GOT3 (cell line): ENCODE measurements around the gene DIAPH3.

Experiments used
- DNase-seq: peaks from one replicate; lab custom pipeline; 2025; ENCODE audit warnings: mixed read lengths; lab: John Stamatoyannopoulos, UW

The DIAPH3 gene

DNA sequence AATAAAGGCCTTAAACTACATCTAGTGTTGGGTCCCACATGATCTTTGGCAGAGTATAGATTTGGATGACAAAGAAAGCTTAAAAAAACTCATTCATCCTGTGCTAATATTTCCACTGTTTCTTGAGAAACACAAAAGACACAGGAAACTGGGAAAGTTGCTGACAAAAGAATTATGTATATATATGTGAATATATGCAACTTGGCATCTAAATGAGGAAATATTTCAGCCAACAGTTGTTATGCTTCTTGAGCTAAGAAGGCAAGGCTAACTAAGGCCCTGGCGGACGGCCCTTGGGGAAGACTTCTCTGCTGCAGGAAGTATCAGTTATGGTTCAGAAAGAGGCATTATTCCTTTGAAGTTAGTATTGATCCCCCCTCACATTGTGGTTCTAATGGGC is 491.8 kb downstream of the DIAPH3 start:
- no peak for DNase-seq

DNA sequence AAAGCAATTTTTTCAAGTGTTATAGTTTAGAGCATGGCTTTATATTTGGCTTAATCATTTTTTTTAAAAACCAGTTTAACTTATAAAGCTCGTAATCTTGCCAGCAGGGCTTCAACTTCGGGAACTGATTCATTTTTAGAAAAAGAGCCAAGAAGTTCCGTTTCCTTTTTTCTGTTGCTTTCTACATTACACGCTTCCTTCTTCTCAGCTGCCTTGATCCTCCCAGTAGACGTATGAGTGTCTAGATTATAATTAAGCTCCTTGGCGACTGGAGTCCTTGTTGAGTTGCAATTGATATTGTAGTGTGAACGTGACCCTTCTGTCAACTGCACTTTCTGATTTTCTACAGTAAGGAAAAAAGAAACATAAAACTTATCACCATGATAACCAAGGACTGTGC is 497.2 kb downstream of the DIAPH3 start:
- DNase-seq = no peak

DNA sequence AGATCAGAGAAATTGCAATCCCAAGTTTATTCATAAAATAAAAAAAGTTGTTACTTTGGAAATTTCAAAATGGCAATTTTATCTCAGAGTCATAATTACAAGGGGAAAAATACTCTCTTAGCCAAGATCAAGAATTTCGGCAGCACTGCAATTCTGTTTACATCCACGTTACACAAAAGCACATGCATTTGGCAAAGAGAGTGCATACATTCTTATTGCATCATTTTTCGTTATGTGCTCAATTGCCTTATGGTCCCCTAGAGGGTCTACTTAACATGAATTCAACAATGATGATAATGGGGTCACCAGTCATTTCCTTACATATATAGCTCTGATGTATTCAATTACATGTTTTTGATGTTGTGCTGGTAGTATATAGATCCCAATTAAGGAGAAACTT is 498.0 kb downstream of the DIAPH3 start:
- DNase-seq = no peak

DNA sequence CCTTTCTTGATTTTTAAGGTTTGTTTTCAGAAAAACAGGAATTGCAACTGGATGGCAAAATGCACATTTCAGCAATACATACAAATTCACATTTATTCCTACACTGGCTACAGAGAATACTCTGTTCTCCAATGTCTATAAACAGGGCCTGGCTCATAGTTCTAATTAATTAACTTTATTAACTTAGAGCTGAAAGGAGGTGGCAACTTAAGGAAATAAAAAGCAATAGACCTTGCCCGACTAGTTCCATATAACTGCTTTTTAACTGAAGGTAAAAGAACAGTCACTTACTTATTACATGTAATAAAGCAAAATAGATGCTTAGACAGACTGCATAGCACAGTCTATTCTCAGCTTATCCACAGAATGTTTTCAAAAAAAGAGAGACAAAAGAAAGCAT is 498.5 kb downstream of the DIAPH3 start:
- no peak for DNase-seq

DNA sequence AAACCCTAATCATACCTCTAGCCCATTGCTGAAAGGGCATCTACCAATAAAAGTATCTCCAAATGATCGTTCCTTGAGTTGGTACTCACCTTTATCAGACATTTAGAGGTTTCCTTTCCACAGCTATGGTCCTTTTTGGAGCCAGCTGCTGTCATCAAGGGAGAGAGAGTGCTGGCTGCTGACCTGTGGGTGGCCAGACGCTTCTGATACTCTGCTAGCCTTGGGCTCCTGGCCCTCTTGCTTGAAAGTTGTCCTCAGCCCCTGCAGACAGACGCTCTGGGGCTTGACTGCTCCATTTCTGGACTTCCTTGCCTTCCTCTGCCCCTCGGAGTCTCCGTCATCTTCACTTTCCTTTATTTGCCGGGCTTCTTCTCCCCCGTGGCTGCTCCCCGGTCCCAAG is 499.1 kb downstream of the DIAPH3 start:
- DNase-seq = no peak

DNA sequence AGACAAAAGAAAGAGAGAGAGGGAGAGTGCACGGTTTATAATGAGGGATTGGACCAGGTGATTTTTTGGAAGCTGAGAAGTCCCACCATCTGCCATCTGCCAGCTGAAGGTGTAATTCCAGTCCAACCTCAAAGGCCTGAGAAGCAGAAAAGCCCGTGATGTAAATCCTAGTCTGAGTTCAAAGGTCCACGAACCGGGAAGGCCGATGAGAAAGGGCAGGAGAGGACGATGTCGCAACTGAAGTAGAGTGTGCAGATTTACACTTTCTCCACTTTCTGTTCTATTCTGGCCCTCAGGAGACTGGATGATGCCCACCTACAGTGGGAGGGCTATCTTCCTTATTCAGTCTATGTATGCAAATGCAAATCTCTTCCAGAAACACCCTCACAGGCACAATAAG is 500.0 kb downstream of the DIAPH3 start:
- DNase-seq = no peak

DNA sequence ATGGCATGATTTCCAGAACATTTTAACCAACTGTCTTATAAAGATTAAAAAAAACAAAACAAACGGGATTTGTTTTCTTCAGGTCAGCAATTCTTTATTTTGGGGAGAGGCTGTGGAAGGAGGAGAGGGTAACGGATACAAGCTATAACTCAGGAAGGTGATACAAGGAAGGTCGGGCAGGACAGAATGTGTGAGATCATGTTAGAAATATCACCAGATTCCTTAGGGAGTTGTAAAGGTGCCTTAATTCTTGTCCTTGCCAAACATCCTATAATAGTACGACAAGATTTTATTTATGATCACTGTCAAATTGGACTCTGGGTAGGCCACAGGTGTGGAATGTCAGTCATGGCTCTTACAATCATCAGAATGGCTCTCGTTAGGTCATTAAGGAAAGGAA is 503.1 kb downstream of the DIAPH3 start:
- DNase-seq = no peak

DNA sequence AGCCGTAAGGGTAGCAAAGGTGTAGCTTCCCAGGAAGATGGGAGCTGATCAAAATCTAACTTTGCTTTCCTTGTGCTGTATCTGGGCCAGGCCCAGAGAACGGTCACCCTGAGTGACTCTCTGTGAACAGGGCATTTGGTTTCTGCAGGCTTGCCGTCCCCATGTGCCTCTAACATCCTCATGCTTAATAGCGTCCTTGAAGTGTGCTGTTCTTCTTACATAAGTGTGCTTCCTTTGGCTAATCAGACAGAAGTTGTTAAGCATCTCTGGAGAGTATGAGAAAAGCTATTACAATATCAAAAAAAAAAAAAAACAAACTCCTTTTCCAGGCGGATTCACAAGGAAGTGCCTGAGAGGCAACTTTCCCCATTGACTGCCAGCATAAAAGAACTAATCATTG is 503.7 kb downstream of the DIAPH3 start:
- DNase-seq = no peak

DNA sequence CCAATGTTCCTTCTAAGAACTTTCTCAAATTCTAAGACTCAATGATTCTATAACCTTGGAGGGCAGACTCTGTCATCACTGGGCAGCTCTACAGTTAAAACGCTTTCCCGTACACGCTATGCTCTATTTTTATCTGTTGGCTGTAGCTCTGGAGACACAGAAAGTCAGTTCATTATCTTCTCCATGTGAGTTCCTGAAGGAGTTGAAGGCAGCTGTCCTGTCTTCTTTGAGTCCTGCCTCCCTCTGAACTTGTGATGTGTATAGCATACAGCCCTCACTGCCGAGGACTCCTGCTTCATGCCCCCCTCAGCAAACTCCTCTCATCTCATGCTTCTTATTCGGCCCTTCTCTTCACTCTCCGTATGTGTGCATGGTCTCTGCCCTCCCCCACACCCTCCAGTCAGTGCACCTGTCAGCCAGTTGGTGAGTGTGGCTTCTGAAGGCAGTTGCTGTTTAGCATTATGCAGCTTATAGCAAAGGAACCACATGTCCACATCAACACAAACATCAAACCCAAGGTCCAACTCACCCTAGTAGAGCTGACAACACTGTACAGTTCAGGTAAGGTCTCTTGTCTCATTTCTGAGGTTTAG is 504.9 kb downstream of the DIAPH3 start:
- DNase-seq = no peak

DNA sequence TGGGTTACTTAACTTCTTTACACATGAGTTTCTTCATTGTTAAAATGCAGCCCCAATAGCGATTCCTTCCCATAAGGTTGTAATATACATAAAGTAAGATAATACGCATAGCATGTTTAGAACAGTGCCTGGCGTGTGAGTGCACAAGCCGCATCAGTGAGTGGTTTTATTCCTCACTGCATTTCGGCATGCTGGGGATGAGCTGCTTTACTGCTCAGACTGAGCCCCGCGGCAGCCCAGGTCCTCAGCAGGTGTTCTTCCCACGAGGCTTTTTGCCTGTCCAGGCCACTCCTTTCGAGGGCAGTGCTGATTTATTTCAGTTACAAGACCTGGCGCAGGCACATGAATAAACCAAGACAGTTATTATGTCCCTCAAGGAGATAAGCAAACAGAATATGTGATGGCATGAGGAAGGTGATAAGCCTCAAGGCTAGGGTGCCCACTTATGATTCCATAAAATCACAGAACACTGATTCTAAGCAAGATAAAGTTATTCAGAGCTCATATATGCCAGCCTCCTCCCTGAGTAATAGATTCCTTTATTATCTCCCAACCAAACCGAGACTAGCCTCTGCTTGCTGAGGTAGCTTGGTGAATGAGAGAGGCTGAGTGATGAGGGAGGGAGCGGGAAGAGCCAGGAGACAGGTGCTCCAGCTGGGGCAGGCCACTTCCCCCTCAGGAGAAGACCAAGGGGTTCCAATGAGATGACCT is 505.5 kb downstream of the DIAPH3 start:
- no peak for DNase-seq

DNA sequence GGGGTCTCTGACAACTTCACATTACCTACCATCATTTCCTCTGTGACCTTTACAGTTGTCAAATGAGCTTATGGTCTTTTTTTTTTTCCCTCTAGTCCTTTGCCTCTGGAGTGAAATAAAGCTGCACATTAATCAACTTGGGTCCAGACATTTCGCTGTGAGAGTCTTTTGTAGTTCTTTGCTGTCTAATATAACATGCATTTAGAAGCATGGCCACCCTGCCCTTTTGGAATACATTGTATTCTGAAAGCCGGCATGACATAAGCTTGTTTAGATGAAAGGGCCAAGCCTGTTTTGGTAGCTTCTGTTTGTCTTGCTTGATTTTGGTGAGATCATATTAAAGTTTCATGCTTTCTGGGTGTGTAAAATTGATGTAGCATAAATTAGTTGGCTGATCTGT is 509.8 kb downstream of the DIAPH3 start:
- no peak for DNase-seq

DNA sequence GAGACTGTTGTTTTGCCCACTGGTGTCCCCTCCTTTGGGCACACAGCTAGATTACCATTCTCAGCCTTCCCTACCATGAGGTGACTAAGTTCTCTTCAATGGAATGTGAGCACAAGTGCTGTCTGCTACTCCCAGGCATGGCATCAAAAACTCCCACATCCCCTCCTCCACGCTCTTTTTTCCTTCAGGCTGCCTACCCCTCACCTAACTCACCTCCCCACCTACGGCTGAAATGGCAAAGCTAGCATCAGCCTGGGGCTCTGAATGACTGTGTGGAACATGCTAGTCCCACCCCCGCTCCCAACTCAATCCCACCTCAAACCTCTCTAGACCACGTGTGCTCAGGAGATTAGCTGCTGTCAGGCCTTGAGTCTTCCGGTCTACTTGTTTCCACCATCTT is 512.2 kb downstream of the DIAPH3 start:
- DNase-seq = no peak

DNA sequence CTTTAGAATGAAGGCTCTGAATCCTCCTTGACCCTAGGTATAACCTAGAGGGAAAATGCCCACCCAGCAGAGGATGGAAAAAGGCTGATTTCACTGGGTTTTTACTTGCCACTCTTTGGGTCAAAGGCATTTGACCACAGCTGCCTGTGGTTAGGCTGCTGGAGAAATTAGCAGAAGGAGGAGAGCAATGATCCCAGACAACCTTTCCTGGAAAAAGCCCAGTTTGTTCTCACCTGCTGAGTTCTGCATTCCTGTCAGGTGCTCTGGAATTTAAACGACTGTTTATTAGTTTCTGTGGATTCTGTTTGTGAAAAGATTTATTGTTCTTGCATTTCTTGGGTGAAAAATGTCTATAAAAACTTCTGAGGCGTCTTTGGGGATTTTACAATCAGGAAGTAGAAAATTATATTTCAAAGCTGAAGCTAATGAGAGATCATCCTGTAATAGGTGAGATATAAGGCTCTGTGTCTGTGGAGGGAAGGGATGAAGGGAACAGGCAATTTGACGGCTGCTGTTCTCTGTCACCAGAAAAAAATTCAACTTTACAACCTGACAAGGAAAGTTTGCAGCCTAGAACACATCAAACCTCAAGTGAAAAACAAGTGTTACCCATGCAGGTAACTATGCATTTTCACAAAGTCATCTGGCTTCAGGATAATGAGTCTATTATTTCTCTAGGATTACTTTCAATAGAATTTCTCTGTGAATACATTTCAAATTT is 519.7 kb downstream of the DIAPH3 start:
- DNase-seq = no peak

DNA sequence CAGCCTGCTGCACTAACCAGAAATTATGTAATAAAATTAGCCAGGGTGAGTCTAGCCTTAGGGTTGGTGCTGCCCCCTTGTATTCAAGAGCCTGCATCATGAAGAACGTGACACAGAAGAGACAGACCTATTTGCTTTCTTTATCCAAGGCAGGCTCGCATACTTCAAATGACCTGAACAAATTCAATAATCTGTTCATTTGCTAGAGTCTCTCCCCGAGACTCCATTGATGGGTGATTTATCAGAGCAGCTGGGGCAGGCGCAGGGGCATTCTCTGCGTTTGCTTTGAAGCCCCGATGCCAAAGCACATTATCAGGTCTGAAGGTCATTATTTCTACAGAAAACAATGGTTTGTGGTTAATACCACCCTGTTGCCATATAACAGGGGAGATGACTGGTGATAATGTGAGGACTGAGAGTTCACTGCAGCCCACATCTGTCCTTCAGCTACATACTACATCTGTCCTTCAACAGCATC is 520.3 kb downstream of the DIAPH3 start:
- no peak for DNase-seq

DNA sequence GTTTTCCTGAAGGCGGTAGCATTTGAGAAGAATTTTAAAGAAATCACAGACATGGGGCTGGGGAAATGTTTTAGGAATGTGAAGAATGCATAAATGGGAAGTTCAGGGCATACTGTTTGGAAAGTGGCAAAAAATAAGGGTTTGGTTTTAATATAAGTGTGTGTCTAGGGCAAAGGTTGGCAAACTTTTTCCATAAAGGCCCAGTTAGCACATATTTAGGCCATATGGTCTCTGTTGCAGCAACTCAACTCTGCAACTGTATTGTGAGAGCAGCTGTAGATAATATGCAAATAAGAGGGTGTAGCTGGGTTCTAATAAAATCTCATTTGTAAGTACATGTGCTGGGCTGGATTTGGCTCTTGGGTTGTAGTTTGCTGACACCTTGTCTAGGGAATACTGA is 521.9 kb downstream of the DIAPH3 start:
- DNase-seq = no peak

DNA sequence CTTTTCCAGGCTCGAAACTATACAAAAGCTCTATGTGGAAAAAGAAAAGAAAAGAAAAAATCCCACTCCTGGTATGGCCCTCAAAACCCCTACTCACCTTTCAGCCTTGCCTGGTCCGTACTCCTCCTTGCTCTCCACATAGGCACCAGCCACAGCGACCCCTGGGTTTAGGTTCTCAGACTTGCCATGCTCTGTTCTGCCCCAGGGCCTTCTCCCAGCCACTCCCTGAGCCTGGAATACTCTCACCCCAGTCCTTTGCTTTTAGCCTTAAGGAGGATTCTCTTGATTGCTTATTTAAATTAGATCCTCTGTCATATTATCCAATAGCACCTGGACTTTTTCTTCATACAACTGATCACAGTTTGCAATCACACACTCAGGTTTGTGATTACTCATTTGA is 522.5 kb downstream of the DIAPH3 start:
- DNase-seq = no peak

DNA sequence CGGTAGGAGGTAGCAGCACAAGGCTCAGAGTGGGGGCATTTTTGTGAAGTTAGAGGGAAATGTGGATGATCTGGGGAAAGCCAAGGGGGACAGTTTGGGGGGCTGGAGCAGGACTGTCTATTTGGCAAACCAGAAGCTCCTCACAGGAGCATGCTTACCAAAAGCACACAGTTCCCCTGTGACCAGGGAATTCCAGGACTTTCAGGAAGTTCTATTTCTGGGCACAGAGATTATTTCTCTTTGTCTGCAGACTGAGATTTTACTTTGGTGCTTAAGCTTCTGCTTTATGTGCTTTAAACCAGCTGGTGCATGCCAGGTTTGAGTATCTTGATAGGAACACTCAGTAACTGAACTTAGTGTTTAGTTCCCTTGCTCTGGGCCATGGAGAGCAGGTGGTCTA is 525.3 kb downstream of the DIAPH3 start:
- no peak for DNase-seq

DNA sequence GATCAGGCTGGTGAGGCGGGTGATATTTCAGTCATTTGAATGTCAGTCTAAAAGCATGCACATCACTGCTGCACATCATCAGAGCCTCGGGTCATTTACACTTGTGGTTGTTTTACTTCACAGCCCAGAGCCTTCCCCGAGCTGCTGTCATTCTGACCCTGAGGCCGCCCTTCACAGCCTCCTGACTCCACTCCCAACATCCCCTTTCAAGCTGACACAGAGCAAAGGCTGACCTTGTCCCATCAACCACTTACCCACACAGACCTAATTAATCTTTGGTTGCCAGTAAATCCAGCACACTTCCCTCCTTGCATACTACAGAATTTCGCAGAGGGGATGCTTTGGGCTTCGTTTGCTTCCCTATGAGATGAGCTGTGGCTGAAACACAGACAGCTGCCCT is 528.1 kb downstream of the DIAPH3 start:
- no peak for DNase-seq

DNA sequence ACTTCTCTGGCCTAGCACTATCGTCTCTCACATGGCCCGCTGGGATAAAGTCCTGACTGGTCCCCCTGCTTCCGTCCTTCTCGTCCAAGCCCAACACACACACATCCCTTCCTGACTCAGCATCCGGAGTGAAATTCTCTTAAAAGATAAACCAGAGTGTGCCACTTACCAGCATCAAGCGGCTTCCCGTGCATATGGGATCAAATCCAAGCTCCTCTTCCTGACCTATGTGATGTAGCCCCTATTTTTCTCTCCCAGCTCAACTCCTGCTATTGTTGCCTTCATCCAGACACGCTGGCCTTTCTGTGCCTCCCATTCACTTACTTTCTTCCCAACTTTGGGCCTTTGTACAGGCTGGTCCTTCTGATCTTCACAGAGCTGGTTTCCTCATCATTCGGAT is 530.4 kb downstream of the DIAPH3 start:
- DNase-seq = no peak

DNA sequence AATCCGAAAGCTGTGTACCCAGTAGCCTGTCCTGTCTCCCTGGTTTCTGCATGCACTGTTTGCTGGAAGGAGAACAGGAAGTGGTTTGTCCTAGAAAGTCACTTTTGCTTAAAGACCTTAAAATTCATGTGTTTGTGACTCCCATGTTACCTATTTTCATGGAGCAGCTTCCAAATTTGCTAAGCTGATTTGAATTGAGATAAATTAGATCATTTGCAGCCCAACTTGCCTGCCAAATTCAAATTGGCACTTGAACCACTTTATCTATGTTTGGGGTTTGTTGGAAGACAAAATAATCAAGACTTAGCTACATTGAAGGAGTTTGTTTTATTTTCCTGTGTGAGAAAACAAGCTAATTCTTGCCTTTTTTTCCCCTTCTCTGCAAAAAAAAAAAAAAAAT is 532.5 kb downstream of the DIAPH3 start:
- DNase-seq = no peak

DNA sequence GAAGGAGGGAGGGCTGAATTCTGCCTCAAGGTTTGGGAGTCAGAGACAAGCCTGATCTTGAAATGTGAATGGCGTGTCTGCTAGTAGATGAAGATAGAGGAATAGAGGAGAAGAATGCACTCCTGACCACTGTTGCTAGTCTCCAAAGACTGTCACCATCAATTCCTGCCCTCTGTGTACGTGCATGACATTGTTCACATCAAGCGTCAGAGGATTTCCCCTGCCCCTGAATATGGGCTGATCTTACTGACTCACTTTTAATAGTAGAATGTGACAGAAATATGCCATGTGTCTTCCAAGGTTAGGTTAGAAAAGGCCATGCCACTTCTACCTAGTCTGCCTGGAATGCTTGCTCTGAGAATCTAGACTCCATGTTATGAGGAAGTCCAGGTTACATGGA is 538.6 kb downstream of the DIAPH3 start:
- DNase-seq = no peak

DNA sequence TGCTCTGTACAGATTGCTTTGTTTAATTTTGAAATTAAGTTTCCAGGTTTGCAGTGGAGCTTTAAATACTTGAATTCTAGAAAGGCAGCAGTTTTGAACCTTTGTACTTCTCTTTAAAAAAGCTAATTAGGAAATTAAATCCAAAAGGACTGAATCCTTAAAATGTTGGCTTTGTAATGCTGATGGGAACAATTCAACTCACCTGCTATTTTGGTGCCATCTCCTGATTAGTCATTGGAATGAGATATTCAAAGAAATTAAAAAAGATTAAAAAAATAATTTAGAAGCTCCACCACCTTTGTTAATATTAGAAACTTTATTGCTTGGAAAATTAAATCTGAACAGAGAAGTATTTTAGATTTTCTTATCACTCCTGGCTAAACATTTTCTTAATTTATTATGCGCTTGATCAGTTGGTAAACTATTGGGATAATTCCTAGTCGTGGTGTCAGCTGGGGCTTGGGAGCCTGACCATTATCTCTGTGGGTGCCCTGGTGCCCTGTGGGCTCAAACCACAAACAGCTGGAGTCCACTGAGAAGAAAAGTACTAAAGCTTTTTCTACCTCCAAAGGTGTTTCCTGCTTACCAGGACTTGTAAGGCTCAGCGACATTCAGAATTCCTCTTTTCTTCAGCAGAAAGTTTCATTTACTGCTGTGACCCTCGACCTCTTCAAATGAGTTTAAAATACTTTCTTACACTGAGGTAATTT is 540.4 kb downstream of the DIAPH3 start:
- no peak for DNase-seq

DNA sequence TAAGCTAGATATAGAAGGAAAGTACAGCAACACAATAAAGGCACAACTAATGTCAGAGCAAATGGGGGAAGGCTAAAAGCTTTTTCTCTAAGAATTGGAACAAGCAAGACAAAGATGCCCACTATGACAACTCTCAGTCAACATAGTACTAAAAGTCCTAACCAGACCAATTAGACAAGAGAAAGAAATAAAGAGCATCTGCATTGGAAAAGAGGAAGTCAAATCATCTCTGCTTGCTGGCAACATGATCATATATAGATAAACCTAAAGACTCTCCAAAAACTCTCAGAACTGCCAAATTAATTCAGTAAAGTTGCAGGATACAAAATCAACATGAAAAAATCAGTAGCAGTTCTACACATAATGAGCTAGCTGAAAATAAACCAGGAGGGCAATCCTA is 542.0 kb downstream of the DIAPH3 start:
- no peak for DNase-seq
